ENCODE results near the gene STAT3.
"Not testable (repeated sequence)": the region's sequence is repeated elsewhere in the genome, so short reads cannot be mapped to it uniquely, and the experiment has no call there.

Gene STAT3

GRCh38 chr17:42299361-42299760, 88.9 kb downstream of the STAT3 start:
- DNase-seq (ENCODE audit: low read depth in 2 of 2) = not testable (repeated sequence)

- not testable (repeated sequence) for DNase-seq (ENCODE audit: low read depth in 2 of 2)
These were observed 90.5 kb downstream of the STAT3 start for GRCh38 chr17:42297775-42298174.

- no peak for DNase-seq (ENCODE audit: low read depth in 2 of 2)
These were observed 92.2 kb downstream of the STAT3 start for GRCh38 chr17:42296012-42296411.

DNA sequence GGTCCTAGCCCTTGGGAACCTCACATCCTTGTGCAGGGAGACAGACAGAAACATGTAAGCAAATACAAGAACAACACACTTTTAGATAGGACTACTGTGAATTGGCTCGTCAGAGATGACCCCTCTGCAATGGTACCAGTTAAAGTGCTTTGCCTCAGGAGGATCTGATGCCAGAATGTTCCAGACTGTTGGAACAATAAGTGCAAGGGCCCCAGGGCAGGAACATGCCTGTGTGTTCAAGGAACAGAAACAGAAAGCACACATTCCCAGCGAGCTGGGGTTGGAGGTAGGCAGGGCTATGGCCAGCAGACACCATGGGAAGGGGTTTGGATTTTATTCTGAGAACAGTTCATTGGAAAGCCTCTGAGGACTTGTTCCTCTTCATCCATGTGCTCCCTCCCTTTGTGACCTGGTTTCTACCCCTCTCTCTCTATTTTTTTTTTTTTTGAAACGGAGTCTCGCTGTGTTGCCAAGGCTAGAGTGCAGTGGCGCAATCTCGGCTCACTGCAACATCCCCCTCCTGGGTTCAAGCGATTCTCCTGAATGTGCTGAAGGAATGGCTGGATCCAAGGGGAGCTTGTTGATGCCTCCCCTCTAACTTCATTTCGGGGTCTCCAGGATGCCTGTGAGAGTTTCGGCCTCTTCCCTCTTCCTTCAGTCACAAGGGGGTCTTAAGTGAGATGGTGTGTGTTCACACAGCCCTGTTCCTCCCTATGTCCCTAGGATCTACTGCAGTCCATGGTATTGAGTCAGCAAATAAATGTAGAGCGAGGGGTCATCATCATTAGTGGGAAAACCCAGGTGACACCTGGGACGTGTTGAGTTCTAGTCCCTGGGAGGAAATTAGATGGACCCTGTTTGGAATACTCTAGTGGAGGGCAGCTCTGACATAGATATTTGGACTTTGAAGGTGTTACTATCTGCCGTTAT, 93.5 kb downstream of the STAT3 start:
- no peak for DNase-seq (ENCODE audit: low read depth in 2 of 2)

DNA sequence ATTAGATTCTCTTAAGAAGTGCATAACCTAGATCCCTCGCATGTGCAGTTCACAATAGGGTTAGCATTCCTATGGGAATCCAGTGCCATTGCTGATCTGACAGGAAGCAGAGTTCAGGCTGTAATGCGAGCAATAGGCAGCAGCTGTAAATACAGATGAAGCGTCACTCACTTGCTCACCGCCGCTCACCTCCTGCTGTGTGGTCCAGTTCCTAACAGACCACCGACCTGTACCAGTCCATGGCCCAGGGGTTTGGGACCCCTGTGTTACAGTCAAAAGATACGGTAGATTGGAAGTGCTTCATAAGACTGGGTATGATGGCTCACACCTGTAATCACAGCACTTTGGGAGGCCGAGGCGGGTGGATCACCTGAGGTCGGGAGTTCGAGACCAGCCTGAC, 97.1 kb downstream of the STAT3 start:
- DNase-seq (ENCODE audit: low read depth in 2 of 2) = no peak

- no peak for DNase-seq (ENCODE audit: low read depth in 2 of 2)
These were observed 97.7 kb downstream of the STAT3 start for GRCh38 chr17:42290577-42290976.

- no peak for DNase-seq (ENCODE audit: low read depth in 2 of 2)
These were observed 98.5 kb downstream of the STAT3 start for GRCh38 chr17:42289611-42290181.

DNA sequence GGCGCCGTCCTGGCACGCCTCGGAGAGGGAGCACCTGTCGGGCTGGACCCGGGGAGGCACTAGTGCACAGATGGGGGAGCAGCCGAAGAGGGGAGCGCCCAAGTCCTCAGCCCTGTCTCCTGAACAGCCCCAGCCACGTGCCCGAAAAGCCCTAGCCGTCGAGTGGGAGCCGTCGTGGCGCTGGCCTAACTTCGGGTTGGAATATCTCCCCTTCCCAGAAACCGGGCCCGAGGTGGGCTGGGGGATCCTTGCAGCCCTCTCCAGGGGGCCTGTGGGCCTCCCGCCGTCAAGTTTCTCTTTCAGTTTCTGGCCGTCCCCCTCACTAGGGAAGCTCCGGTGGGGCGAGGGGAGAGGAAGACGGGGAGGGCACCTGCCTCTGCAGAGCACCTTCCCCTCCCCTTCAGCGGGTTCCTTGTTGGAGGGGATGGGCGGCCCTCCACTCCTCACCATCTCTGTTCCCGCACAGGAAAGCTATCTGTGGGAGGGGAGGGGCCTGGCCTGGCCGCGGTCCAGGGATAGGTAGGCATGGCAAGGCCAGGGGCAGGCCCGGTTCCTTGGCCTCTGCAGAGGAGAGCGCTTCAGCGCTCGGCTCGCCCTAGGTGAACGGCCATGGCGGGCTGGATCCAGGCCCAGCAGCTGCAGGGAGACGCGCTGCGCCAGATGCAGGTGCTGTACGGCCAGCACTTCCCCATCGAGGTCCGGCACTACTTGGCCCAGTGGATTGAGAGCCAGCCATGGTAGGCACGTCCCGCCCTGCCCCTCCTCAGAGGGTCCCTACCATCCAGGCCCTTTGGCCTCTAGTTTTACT, 99.2 kb downstream of the STAT3 start:
- DNase-seq (ENCODE audit: low read depth in 2 of 2) = peak in 1 of 2 donors; percentile 14

DNA sequence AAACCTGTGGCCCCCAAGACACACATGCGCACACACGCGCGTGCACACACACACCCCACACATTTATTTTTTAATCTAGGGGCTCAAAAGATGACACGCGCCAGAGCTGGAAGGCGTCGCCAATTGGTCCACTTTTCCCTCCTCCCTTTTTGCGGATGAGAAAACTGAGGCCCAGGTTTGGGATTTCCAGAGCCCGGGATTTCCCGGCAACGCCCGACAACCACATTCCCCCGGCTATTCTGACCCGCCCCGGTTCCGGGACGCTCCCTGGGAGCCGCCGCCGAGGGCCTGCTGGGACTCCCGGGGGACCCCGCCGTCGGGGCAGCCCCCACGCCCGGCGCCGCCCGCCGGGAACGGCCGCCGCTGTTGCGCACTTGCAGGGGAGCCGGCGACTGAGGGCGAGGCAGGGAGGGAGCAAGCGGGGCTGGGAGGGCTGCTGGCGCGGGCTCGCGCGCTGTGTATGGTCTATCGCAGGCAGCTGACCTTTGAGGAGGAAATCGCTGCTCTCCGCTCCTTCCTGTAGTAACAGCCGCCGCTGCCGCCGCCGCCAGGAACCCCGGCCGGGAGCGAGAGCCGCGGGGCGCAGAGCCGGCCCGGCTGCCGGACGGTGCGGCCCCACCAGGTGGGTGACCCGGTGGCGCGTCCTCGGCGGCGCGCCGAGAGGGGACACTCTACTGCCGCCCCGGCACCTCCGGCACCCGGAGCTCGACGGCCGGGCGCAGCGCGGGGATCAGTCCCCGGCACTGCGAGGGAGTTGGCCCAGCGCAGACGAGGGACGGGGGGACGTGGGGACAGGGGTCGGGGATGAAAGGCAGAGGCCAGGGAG, 100.1 kb downstream of the STAT3 start, which contains the start of gene STAT5A:
Gene STAT5A, plus strand, starts transcription at position 522 of the 826 bp plus-strand sequence. CDS start 914 bp downstream, outside the sequence.
- DNase-seq (ENCODE audit: low read depth in 2 of 2) = peak; percentile 55 to 56

GRCh38 chr17:42287305-42287976, 100.8 kb downstream of the STAT3 start:
- no peak for DNase-seq (ENCODE audit: low read depth in 2 of 2)

GRCh38 chr17:42286411-42287221, 101.6 kb downstream of the STAT3 start:
- no peak for DNase-seq (ENCODE audit: low read depth in 2 of 2)

GRCh38 chr17:42285346-42286050, 102.7 kb downstream of the STAT3 start:
- no peak for DNase-seq (ENCODE audit: low read depth in 2 of 2)

DNA sequence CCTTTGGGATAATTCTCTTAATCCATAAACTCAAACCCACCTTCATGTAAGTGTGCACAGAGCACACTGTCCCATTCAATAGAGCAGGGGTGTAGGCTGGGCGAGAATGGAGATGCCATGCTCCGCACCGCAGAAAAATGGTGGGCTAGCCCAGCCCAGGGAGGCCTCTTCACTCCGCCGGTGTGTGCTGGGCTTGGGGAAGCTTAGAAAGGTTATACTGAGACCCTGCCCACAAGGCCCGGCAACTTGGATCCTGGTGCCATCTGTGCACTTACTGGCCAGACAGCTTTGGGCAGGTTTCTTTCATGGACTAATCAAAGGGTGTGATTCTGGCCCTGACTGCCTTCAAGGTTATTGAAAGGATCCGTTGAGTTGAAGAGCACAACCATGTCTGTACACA, 103.7 kb downstream of the STAT3 start:
- no peak for DNase-seq (ENCODE audit: low read depth in 2 of 2)

- no peak for DNase-seq (ENCODE audit: low read depth in 2 of 2)
These were observed 104.2 kb downstream of the STAT3 start for GRCh38 chr17:42284024-42284369.

DNA sequence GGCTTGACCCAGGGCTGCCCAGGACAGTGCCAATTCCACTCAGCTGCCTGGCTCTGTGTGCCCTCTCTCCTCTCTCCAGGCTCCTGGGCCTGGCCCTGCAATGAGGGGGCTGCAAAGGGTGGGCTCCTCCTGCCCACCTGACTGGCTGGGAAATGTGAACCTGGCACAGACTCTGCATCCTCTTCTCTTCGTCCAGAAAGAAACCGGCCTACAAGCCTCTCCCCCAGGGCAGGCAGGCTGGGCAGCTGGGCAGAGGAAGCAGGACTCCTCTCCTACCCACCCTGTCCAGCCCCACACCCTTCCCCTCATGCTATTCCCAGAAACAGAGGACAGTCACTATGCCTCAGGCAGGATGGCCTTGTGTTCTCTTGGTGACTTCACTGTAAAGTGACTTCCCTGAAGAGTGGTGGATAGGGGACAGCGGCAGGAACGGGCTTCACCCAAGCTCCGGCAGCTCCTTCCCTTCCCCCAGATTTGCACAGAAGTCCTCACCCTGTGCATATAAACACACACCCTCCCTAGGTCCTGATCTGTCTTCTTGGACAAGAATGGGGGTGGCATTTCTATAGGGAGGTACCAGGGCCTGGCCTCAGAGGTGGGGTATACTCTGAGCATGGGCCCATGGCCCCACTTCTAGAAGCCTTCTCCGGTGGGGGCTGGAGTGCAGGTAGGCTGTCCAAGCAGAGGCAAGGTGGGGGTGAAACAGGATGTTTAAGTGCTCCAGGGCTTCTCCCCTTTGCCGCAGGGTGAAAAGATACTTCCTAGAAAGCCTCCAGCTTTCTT, 104.8 kb downstream of the STAT3 start:
- DNase-seq (ENCODE audit: low read depth in 2 of 2) = no peak

- no peak for DNase-seq (ENCODE audit: low read depth in 2 of 2)
These were observed 105.7 kb downstream of the STAT3 start for GRCh38 chr17:42282478-42283080.

GRCh38 chr17:42281571-42282096, 106.6 kb downstream of the STAT3 start:
- DNase-seq (ENCODE audit: low read depth in 2 of 2) = no peak
